HCT116 (cell line): ENCODE data around the gene ARID1A. TPM values are rescaled to one million over a fixed set of nuclear protein-coding genes. Genes with fewer than 3 reads are reported as not detected.

Experiments used
- ATAC-seq: fragments of 200-7000 bp; cut with Tn5 transposase; 2 replicates; pipeline ENCODE4 v1.9.1; 2020; ENCODE audit warnings: mild to moderate bottlenecking, moderate library complexity
- BruUV-seq: library from RNA; stranded (reverse); fragments of 400-500 nt; replicated peaks from 2 replicates; lab custom pipeline; 2021; lab: Mats Ljungman, UMichigan
- CTCF ChIA-PET: fragments of 300-600 bp; sonication (Branson Sonifier 250); formaldehyde crosslinking; loops from one replicate; lab custom pipeline; 2021; ENCODE audit warnings: antibody characterized with exemption; lab: Charles Lee
- POLR2A ChIA-PET: fragments of 300-600, 350-600 bp; sonication (Branson Sonifier 250); formaldehyde crosslinking; loops from one replicate; lab custom pipeline; 2021; ENCODE audit warnings: antibody characterized with exemption; lab: Charles Lee
- RAD21 ChIA-PET, 2 experiments: fragments of 300-600 bp; sonication (Branson Sonifier 250); formaldehyde crosslinking; loops; one replicate each; lab custom pipeline; 2023; ENCODE audit warnings: low total read pairs in 2 of 2; ENCODE audit not compliant: uncharacterized antibody in 2 of 2, unreplicated experiment in 2 of 2, low non-redundant PET in 1 of 2; lab: Charles Lee
- DNase-seq: peaks from one replicate; pipeline ENCODE4 v3.0.0-alpha.2; 2010; ENCODE audit warnings: low read depth, low spot score
- H2AFZ ChIP-seq: fragments of 200-600 bp; shearing (Covaris generic), sonication (generic); 2 replicates; pipeline ENCODE4 v1.6.1; 2017; ENCODE audit warnings: low read depth, mixed run types, mixed read lengths, antibody characterized with exemption, low read length; ENCODE audit not compliant: poor library complexity, severe bottlenecking
- H3K27ac ChIP-seq: 2 replicates; pipeline ENCODE4 v1.5.1; 2012; ENCODE audit warnings: low read depth, low read length
- H3K27me3 ChIP-seq: fragments of 200-600 bp; sonication (generic); 2 replicates; pipeline ENCODE4 v1.6.1; 2016; ENCODE audit warnings: mixed run types, low read length, mixed read lengths; ENCODE audit not compliant: insufficient read depth
- H3K36me3 ChIP-seq, 2 experiments: fragments of 200-500 bp in 1 of 2; fragments of 200-600 bp in 1 of 2; sonication (Bioruptor generic) in 1 of 2; sonication (generic) in 1 of 2; 2 replicates each; pipeline versions ENCODE4 v1.5.1 to v1.6.1; 2014 to 2016; ENCODE audit warnings: low read length in 2 of 2, inconsistent platforms in 1 of 2, mixed read lengths in 1 of 2, mixed run types in 1 of 2; ENCODE audit not compliant: insufficient read depth in 2 of 2, control insufficient read depth in 1 of 2
- H3K4me1 ChIP-seq, 2 experiments: fragments of 200-600 bp in 1 of 2; sonication (generic) in 1 of 2; 2 replicates each; pipeline versions ENCODE4 v1.5.1 to v1.6.1; 2012 to 2017; ENCODE audit warnings: low read length in 2 of 2, inconsistent platforms in 1 of 2, mild to moderate bottlenecking in 1 of 2, mixed read lengths in 1 of 2, mixed run types in 1 of 2, moderate library complexity in 1 of 2; ENCODE audit not compliant: insufficient read depth in 2 of 2, control insufficient read depth in 1 of 2
- H3K4me2 ChIP-seq: fragments of 200-600 bp; sonication (generic); 2 replicates; pipeline ENCODE4 v1.6.1; 2017; ENCODE audit warnings: mixed run types, low read length, mixed read lengths
- H3K4me3 ChIP-seq, 2 experiments: fragments of 200-600 bp in 1 of 2; sonication (generic) in 1 of 2; replicated peaks in 1 of 2; 2 replicates each; pipeline ENCODE4 v1.5.1; 2011 to 2016; ENCODE audit warnings: low read length in 2 of 2, control low read depth in 1 of 2, low read depth in 1 of 2, mild to moderate bottlenecking in 1 of 2, mixed read lengths in 1 of 2, mixed run types in 1 of 2
- H3K79me2 ChIP-seq: fragments of 200-600 bp; sonication (generic); 2 replicates; pipeline ENCODE4 v1.6.1; 2017; ENCODE audit warnings: mild to moderate bottlenecking, mixed run types, low read length, moderate library complexity, mixed read lengths; ENCODE audit not compliant: insufficient read depth
- H3K9ac ChIP-seq: fragments of 200-600 bp; sonication (generic); 2 replicates; pipeline ENCODE4 v1.6.1; 2016; ENCODE audit warnings: low read length, mixed read lengths
- H3K9me2 ChIP-seq: fragments of 200-600 bp; sonication (generic), shearing (Covaris generic); 2 replicates; pipeline ENCODE4 v1.6.1; 2017; ENCODE audit warnings: mixed run types, mild to moderate bottlenecking, moderate library complexity; ENCODE audit not compliant: insufficient read depth
- H3K9me3 ChIP-seq, 2 experiments: fragments of 200-500 bp in 1 of 2; fragments of 200-600 bp in 1 of 2; sonication (Bioruptor generic) in 1 of 2; sonication (generic) in 1 of 2; 2 replicates each; pipeline ENCODE4 v1.6.1; 2014 to 2017; ENCODE audit warnings: low read length in 2 of 2, mixed read lengths in 2 of 2, inconsistent platforms in 1 of 2, low read depth in 1 of 2, mild to moderate bottlenecking in 1 of 2, mixed run types in 1 of 2, moderate library complexity in 1 of 2; ENCODE audit not compliant: control insufficient read depth in 1 of 2, insufficient read depth in 1 of 2
- H4K20me1 ChIP-seq: fragments of 200-600 bp; sonication (generic), shearing (Covaris generic); 2 replicates; pipeline ENCODE4 v1.6.1; 2017; ENCODE audit warnings: mixed run types, mild to moderate bottlenecking, moderate library complexity; ENCODE audit not compliant: insufficient read depth
- CBX3 ChIP-seq: IDR thresholded peaks from 2 replicates; pipeline ENCODE4 v1.6.1; 2012; ENCODE audit warnings: low read depth
- CEBPB ChIP-seq: IDR thresholded peaks from 2 replicates; pipeline ENCODE4 v1.6.1; 2012; ENCODE audit warnings: low read depth
- FOSL1 ChIP-seq: IDR thresholded peaks from 2 replicates; pipeline ENCODE4 v1.6.1; 2012; ENCODE audit warnings: low read depth
- POLR2A ChIP-seq: IDR thresholded peaks from 2 replicates; pipeline ENCODE4 v1.7.0; 2011; ENCODE audit warnings: borderline replicate concordance; ENCODE audit not compliant: insufficient read depth, insufficient read length; ENCODE audit errors: extremely low read depth
- POLR2AphosphoS5 ChIP-seq: IDR thresholded peaks from 2 replicates; pipeline ENCODE4 v1.6.1; 2011; ENCODE audit warnings: mild to moderate bottlenecking, low read depth, low read length, moderate library complexity
- SIN3A ChIP-seq: IDR thresholded peaks from 2 replicates; pipeline ENCODE4 v1.6.1; 2012; ENCODE audit warnings: low read depth
- YY1 ChIP-seq: IDR thresholded peaks from 2 replicates; pipeline ENCODE4 v1.6.1; 2011; ENCODE audit warnings: low read length, low read depth, moderate library complexity, mild to moderate bottlenecking; ENCODE audit not compliant: insufficient replicate concordance; ENCODE audit errors: extremely low read depth
- ZFX ChIP-seq: fragments of 450-650 bp; IDR thresholded peaks from 2 replicates; pipeline ENCODE4 v1.6.1; 2017
- intact Hi-C: fragments of 100-400 bp; cut with micrococcal nuclease; formaldehyde crosslinking; loops from 2 replicates; pipeline ENCODE4 v1.10.0; 2022
- total RNA-seq: library from RNA; stranded (reverse); gene quantifications from one replicate; pipeline ENCODE4 v1.2.1, GENCODE V29; 2021; ENCODE audit not compliant: unreplicated experiment
- TF ChIP-seq, protein P1 (sequence below): IDR thresholded peaks from 2 replicates; pipeline ENCODE4 v1.6.1; 2012; ENCODE audit warnings: low read depth
- TF ChIP-seq, protein P2 (sequence below), 3 experiments: fragments of 200-600 bp in 1 of 3; sonication (generic) in 1 of 3; IDR thresholded peaks in 2 of 3; conservative IDR thresholded peaks in 1 of 3; 2 replicates each; pipeline ENCODE4 v1.5.1; 2012 to 2017; ENCODE audit warnings: low read depth in 2 of 3, low read length in 2 of 3, antibody characterized with exemption in 1 of 3, borderline replicate concordance in 1 of 3, control low read depth in 1 of 3, mild to moderate bottlenecking in 1 of 3, mixed read lengths in 1 of 3, mixed run types in 1 of 3, moderate library complexity in 1 of 3; ENCODE audit not compliant: insufficient read depth in 1 of 3
- TF ChIP-seq, protein P3 (sequence below): IDR thresholded peaks from 2 replicates; pipeline ENCODE4 v1.6.1; 2011; ENCODE audit warnings: mild to moderate bottlenecking, low read length, moderate library complexity; ENCODE audit not compliant: insufficient replicate concordance; ENCODE audit errors: extremely low read depth

Gene ARID1A
- total RNA-seq, 1 experiment from 2014 or later, result 62.8 TPM

DNA sequence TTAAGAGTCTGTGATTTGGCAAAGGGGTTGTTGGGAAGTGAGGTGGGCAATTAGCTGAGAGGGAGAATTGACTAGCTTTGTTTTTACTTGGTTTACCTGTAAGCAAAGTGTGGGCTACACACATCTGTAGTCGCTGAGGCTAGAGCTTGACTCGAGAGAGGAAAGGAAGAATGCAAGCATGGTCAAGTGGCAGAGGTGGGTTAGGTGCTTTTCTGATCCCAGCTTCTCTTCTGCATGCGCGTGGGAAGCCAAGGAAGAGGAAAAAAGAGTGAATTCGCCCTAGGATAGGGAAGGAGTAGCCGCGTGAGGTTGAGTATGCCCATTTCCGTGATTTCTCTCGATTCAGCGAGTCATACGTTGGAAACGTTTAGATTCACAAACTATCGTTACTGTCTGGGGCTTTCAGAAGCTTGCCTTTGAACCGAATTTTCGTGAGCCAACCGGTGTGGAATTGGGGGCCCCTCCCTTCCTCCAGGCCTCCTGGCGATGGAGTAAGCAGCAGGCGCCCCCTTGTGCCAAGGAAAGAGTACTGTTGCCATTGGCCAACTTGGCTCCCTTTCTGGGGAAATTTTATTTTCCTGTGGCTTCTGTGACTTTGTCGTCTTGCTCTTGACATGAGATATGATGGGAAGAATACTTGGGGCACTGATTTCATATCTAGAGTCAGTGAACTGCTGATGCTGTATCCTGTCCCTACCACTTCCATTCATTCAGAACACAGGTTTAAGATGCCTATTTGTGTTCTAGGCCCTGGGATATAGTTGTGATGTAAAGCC lies 93.2 kb downstream of the ARID1A start:
- TF ChIP-seq, protein P1, sequence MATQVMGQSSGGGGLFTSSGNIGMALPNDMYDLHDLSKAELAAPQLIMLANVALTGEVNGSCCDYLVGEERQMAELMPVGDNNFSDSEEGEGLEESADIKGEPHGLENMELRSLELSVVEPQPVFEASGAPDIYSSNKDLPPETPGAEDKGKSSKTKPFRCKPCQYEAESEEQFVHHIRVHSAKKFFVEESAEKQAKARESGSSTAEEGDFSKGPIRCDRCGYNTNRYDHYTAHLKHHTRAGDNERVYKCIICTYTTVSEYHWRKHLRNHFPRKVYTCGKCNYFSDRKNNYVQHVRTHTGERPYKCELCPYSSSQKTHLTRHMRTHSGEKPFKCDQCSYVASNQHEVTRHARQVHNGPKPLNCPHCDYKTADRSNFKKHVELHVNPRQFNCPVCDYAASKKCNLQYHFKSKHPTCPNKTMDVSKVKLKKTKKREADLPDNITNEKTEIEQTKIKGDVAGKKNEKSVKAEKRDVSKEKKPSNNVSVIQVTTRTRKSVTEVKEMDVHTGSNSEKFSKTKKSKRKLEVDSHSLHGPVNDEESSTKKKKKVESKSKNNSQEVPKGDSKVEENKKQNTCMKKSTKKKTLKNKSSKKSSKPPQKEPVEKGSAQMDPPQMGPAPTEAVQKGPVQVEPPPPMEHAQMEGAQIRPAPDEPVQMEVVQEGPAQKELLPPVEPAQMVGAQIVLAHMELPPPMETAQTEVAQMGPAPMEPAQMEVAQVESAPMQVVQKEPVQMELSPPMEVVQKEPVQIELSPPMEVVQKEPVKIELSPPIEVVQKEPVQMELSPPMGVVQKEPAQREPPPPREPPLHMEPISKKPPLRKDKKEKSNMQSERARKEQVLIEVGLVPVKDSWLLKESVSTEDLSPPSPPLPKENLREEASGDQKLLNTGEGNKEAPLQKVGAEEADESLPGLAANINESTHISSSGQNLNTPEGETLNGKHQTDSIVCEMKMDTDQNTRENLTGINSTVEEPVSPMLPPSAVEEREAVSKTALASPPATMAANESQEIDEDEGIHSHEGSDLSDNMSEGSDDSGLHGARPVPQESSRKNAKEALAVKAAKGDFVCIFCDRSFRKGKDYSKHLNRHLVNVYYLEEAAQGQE, result no peak
- TF ChIP-seq POLR2AphosphoS5 (peak; percentile 72), POLR2A (peak; percentile 36), SIN3A (no peak), CEBPB (no peak), FOSL1 (no peak), CBX3 (no peak), ZFX (no peak), YY1 (peak; percentile 53)
- TF ChIP-seq, protein P2, sequence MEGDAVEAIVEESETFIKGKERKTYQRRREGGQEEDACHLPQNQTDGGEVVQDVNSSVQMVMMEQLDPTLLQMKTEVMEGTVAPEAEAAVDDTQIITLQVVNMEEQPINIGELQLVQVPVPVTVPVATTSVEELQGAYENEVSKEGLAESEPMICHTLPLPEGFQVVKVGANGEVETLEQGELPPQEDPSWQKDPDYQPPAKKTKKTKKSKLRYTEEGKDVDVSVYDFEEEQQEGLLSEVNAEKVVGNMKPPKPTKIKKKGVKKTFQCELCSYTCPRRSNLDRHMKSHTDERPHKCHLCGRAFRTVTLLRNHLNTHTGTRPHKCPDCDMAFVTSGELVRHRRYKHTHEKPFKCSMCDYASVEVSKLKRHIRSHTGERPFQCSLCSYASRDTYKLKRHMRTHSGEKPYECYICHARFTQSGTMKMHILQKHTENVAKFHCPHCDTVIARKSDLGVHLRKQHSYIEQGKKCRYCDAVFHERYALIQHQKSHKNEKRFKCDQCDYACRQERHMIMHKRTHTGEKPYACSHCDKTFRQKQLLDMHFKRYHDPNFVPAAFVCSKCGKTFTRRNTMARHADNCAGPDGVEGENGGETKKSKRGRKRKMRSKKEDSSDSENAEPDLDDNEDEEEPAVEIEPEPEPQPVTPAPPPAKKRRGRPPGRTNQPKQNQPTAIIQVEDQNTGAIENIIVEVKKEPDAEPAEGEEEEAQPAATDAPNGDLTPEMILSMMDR (IDR thresholded peaks at IDR 0.05 in 2 of 3, conservative IDR thresholded peaks at IDR 0.05 in 1 of 3; ENCODE audit: borderline replicate concordance in 1 of 3, insufficient read depth in 1 of 3, low read depth in 2 of 3, low read length in 2 of 3), result peak in 2 of 3 experiments; percentile 95 to 96; a peak in 4 of 6 replicates
- TF ChIP-seq, protein P3, sequence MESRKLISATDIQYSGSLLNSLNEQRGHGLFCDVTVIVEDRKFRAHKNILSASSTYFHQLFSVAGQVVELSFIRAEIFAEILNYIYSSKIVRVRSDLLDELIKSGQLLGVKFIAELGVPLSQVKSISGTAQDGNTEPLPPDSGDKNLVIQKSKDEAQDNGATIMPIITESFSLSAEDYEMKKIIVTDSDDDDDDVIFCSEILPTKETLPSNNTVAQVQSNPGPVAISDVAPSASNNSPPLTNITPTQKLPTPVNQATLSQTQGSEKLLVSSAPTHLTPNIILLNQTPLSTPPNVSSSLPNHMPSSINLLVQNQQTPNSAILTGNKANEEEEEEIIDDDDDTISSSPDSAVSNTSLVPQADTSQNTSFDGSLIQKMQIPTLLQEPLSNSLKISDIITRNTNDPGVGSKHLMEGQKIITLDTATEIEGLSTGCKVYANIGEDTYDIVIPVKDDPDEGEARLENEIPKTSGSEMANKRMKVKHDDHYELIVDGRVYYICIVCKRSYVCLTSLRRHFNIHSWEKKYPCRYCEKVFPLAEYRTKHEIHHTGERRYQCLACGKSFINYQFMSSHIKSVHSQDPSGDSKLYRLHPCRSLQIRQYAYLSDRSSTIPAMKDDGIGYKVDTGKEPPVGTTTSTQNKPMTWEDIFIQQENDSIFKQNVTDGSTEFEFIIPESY, result no peak
- intact Hi-C loops, result loop anchor here (1.0 kb wide), 4 partner anchors 94 to 289 kb away; no protein-coding TSS in a partner anchor
- H3K9me2 ChIP-seq, result no peaks in the 10 kb centered on the region
- ChIA-PET RAD21 (interaction anchor here (0.6 to 3.1 kb wide), 10 partner anchors 18 to 466 kb away, joined by 3 to 16 read pairs (median 6); no protein-coding TSS in a partner anchor), CTCF (interaction anchor here (0.7 to 5.3 kb wide), 25 partner anchors 9 to 319 kb away, joined by 3 to 117 read pairs (median 4); no protein-coding TSS in a partner anchor), POLR2A (interaction anchor here (1.0 to 2.5 kb wide), 8 partner anchors 17 to 187 kb away, joined by 3 to 19 read pairs (median 7); partner anchors contain the start of gene GPN2)
- DNase-seq (peak; percentile 76), ATAC-seq (peak; percentile 47)
- H2AFZ ChIP-seq, result no peak overlapping the region
- no peaks in the 10 kb centered on the region for H3K9me3 ChIP-seq
- H3K4me1 ChIP-seq, result peaks cover 13 to 39% of the 10 kb centered on the region in 2 experiments
- peak overlapping the region; percentile 97 for H3K9ac ChIP-seq
- H3K27me3 ChIP-seq, result no peaks in the 10 kb centered on the region
- H3K4me2 ChIP-seq, result peak overlapping the region; percentile 99
- no peaks in the 10 kb centered on the region for H4K20me1 ChIP-seq
- 0 out of 4 replicates have a peak, but pooled peaks cover 0 to 2% of the 10 kb centered on the region in 2 experiments for H3K36me3 ChIP-seq
- H3K27ac ChIP-seq, result peak overlapping the region; percentile 98
- H3K79me2 ChIP-seq, result no peaks in the 10 kb centered on the region
- TSS peak; percentile 67 for BruUV-seq
- peak overlapping the region; percentile 55 to 94 for H3K4me3 ChIP-seq
